Upper lobe of right lung (tissue), 1 donor: ENCODE measurements around the gene ZNF410. TPM values are rescaled to one million over a fixed set of nuclear protein-coding genes. Genes with fewer than 3 reads are reported as not detected.
"Not testable (repeated sequence)": the region's sequence is repeated elsewhere in the genome, so short reads cannot be mapped to it uniquely, and the experiment has no call there.

Experiments used
- ATAC-seq: fragments of 200-7000 bp; cut with Tn5 transposase; one replicate; pipeline ENCODE4 v1.9.1; 2020; ENCODE audit warnings: mild to moderate bottlenecking, moderate library complexity
- DNase-seq: peaks from one replicate; pipeline ENCODE4 v3.0.0-alpha.2; 2020
- H3K27ac ChIP-seq: fragments of 200-600 bp; one replicate; pipeline ENCODE4 v1.8.0; 2022
- H3K27me3 ChIP-seq: fragments of 200-600 bp; one replicate; pipeline ENCODE4 v1.8.0; 2022; ENCODE audit warnings: mild to moderate bottlenecking
- H3K36me3 ChIP-seq: fragments of 200-600 bp; one replicate; pipeline ENCODE4 v1.8.0; 2022
- H3K4me1 ChIP-seq: fragments of 200-600 bp; one replicate; pipeline ENCODE4 v1.8.0; 2022
- H3K4me3 ChIP-seq: fragments of 200-600 bp; one replicate; pipeline ENCODE4 v1.8.0; 2022; ENCODE audit warnings: mild to moderate bottlenecking
- H3K9me3 ChIP-seq: fragments of 200-600 bp; one replicate; pipeline ENCODE4 v1.8.0; 2022
- CTCF ChIP-seq: fragments of 200-600 bp; IDR thresholded peaks from one replicate; pipeline ENCODE4 v1.8.0; 2022; ENCODE audit warnings: antibody characterized with exemption
- intact Hi-C: fragments of 100-400 bp; cut with DNase I; formaldehyde crosslinking; loops from one replicate; pipeline ENCODE4 v1.11.0; 2022
- total RNA-seq: library from RNA; stranded (reverse); fragmentation: NEBNext Ultra II Directional; extraction: Animal tissue kit (Norgen Biotek cat#: 25700); gene quantifications from one replicate; pipeline ENCODE4 v1.2.1, GENCODE V29; 2021
- donor health status: DM: no; HTN: yes; CAD: no; lungs with severe emphysema.

The ZNF410 gene
- total RNA-seq, 1 donor from 2014 or later, result 50.6 TPM

DNA sequence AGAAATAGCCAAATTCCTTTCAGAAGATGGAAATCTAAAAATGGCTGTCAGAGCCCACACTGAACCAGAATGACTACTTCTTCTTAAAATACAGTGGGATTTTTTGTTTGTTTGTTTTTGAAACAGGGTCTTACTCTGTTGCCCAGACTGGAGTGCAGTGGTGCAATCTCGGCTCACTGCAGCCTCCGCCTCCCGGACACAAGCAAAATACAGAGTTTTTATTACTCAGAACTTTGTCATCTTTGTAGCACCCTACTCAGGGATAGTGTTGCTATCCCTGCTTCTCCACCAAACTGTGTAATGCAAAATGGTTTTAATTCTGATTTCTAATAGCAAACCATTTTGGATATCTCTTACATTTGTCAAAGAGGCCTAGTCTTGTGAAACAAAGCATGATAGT is 16.4 kb downstream of the ZNF410 start:
- no peak for DNase-seq
- no peak overlapping the region for H3K27ac ChIP-seq
- ATAC-seq, result no peak
- intact Hi-C loops, result no loop called here
- H3K9me3 ChIP-seq, result no peaks in the 10 kb centered on the region
- no peak for TF ChIP-seq CTCF
- H3K27me3 ChIP-seq, result no peaks in the 10 kb centered on the region
- H3K4me3 ChIP-seq, result no peak overlapping the region
- H3K36me3 ChIP-seq, result peaks cover 96% of the 10 kb centered on the region
- H3K4me1 ChIP-seq, result no peaks in the 10 kb centered on the region

- DNase-seq (no peak), ATAC-seq (no peak)
- Histone ChIP-seq H3K4me1 (no peaks in the 10 kb centered on the region), H3K27me3 (no peaks in the 10 kb centered on the region), H3K9me3 (no peaks in the 10 kb centered on the region), H3K27ac (no peak overlapping the region), H3K4me3 (no peak overlapping the region), H3K36me3 (peaks cover 91% of the 10 kb centered on the region)
- intact Hi-C loops, result no loop called here
- TF ChIP-seq CTCF, result no peak
Measured at GRCh38 chr14:73909681-73910080, 23.0 kb downstream of the ZNF410 start.

GRCh38 chr14:73913256-73913655 is 26.6 kb downstream of the ZNF410 start:
- Histone ChIP-seq H3K36me3 (peaks cover 76% of the 10 kb centered on the region), H3K4me3 (no peak overlapping the region), H3K27ac (no peak overlapping the region), H3K9me3 (no peaks in the 10 kb centered on the region), H3K4me1 (no peaks in the 10 kb centered on the region), H3K27me3 (no peaks in the 10 kb centered on the region)
- ATAC-seq, result no peak
- TF ChIP-seq CTCF, result no peak
- intact Hi-C loops, result no loop called here
- no peak for DNase-seq

GRCh38 chr14:73916324-73916723 is 29.7 kb downstream of the ZNF410 start:
- H3K9me3 ChIP-seq, result no peaks in the 10 kb centered on the region
- ATAC-seq, result no peak
- H3K36me3 ChIP-seq, result peaks cover 74% of the 10 kb centered on the region
- no peak overlapping the region for H3K27ac ChIP-seq
- no peak for DNase-seq
- TF ChIP-seq CTCF, result no peak
- H3K4me3 ChIP-seq, result no peak overlapping the region
- no peaks in the 10 kb centered on the region for H3K4me1 ChIP-seq
- intact Hi-C loops, result no loop called here
- H3K27me3 ChIP-seq, result no peaks in the 10 kb centered on the region

DNA sequence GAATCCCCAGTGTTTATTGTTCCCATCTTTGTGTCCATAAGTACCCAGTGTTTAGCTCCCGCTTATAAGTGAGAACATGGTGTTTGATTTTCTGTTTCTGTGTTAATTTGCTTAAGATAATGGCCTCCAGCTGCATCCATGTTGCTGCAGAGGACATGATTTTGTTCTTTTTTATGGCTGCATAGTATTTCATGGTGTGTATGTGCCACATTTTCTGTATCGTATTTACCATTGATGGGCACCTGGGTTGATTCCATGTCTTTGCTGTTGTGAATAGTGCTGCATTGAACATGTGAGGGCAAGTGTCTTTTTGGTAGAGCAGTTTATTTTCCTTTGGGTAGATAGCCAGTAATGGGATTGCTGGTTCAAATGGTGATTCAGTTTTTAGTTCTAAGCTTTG is 32.8 kb downstream of the ZNF410 start:
- intact Hi-C loops, H3K27me3 ChIP-seq, H3K9me3 ChIP-seq, H3K4me3 ChIP-seq, DNase-seq, H3K4me1 ChIP-seq, ATAC-seq, H3K27ac ChIP-seq: not testable (repeated sequence)
- H3K36me3 ChIP-seq, result peaks cover 81% of the 10 kb centered on the region

DNA sequence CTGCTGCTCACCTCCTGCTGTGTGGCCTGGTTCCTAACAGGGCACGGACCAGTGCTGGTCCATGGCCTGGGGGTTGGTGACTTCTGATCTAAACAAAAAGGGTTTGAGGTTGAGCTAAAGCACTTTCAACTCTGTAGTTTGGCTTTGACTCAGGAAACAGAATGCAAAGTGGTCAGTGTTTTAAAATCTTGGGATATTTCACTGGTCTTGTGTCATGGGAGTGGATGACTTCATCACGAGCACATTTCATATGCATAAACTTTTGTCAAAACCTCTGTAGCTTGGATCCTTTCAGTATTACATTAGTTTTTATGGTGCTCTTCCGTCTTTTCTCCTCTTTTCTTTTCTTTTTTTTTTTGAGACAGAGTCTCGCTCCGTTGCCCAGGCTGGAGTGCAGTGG is 37.7 kb downstream of the ZNF410 start:
- Histone ChIP-seq H3K9me3 (no peaks in the 10 kb centered on the region), H3K4me3 (no peak overlapping the region), H3K27ac (no peak overlapping the region), H3K4me1 (no peaks in the 10 kb centered on the region), H3K27me3 (no peaks in the 10 kb centered on the region), H3K36me3 (peaks cover 99% of the 10 kb centered on the region)
- DNase-seq (no peak), ATAC-seq (no peak)
- intact Hi-C loops, result no loop called here
- TF ChIP-seq CTCF, result no peak
